ENCODE results near the gene PTP4A1. TPM values are rescaled to one million over a fixed set of nuclear protein-coding genes. Genes with fewer than 3 reads are reported as not detected.

Gene PTP4A1
- total and polyA plus RNA-seq, 2 donors from 2014 or later: 16.5 to 43.7 TPM

DNA sequence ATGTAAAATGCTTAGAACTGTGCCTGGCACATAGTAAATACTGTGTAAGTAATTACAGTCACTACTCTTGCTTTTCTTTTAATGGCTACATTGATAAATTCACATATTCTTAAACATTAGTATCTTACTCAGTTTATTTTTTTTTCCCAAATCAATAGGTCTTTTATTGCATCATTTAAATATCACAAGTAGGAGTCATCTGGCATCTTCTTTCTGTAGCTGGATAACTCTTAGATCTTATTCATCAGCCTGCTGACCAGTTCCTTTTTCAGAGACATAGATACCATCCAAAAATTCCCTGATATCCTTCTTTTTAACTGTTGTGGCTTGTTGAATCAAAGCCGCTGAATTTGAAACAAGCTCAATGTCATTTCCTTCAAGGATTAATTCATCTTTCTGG lies 43.3 kb downstream of the PTP4A1 start:
- no peak overlapping the region for H3K27ac ChIP-seq (ENCODE audit: low read depth in 2 of 2, low read length in 2 of 2)
- no peak for TF ChIP-seq CTCF (IDR thresholded peaks at IDR 0.05; ENCODE audit: borderline replicate concordance, extremely low read depth, insufficient read depth)
- no peaks in the 10 kb centered on the region for H3K36me3 ChIP-seq (ENCODE audit: control insufficient read depth in 2 of 3, insufficient read depth in 3 of 3, low read length in 3 of 3)
- no peak overlapping the region for H3K4me3 ChIP-seq (ENCODE audit: low read length in 3 of 3)
- no peaks in the 10 kb centered on the region for H3K27me3 ChIP-seq (ENCODE audit: control insufficient read depth, insufficient read depth, low read length)
- no peaks in the 10 kb centered on the region for H3K4me1 ChIP-seq (ENCODE audit: control insufficient read depth in 2 of 3, insufficient read depth in 2 of 3, low read depth in 1 of 3, low read length in 3 of 3)
- DNase-seq: no peak
- intact Hi-C loops (cut with DNase I): no loop called here
- H3K9ac ChIP-seq (ENCODE audit: low read length in 3 of 3): no peak overlapping the region
- FAIRE-seq: no peak
- H3K9me3 ChIP-seq (ENCODE audit: control insufficient read depth in 2 of 3, insufficient read depth in 1 of 3, low read length in 3 of 3): no peaks in the 10 kb centered on the region

Other genes with a start within 250 kb of the PTP4A1 start
- 58.3 TPM for gene PHF3, start 63.3 kb downstream of the PTP4A1 start, total RNA-seq
- 9.5 TPM for gene PHF3, start 63.3 kb downstream of the PTP4A1 start, polyA plus RNA-seq (ENCODE audit: insufficient read depth, low read depth, low replicate concordance)